HEK293 (cell line): ENCODE results near the gene FRMD4B.

Experiments used
- ATF2 ChIP-seq: fragments of 450-650 bp; formaldehyde crosslinking; IDR thresholded peaks from 2 replicates; pipeline ENCODE4 v1.5.1; 2016; ENCODE audit warnings: missing biosample characterization, missing genetic modification characterization, low read depth
- CTCF ChIP-seq: fragments of 450-650 bp; formaldehyde crosslinking; IDR thresholded peaks from 2 replicates; pipeline ENCODE4 v1.5.1; 2016; ENCODE audit warnings: missing biosample characterization, missing genetic modification characterization
- PRDM1 ChIP-seq: fragments of 450-650 bp; formaldehyde crosslinking; IDR thresholded peaks from 2 replicates; pipeline ENCODE4; 2016; ENCODE audit warnings: missing biosample characterization, missing genetic modification characterization
- RBAK ChIP-seq: fragments of 450-650 bp; formaldehyde crosslinking; IDR thresholded peaks from 2 replicates; pipeline ENCODE4 v1.5.1; 2016; ENCODE audit warnings: missing biosample characterization, missing genetic modification characterization
- REPIN1 ChIP-seq: fragments of 450-650 bp; formaldehyde crosslinking; IDR thresholded peaks from 2 replicates; pipeline ENCODE4 v1.5.1; 2017; ENCODE audit warnings: missing biosample characterization, missing genetic modification characterization, low read depth
- ZBTB1 ChIP-seq: fragments of 450-650 bp; formaldehyde crosslinking; IDR thresholded peaks from 2 replicates; pipeline ENCODE4 v1.5.1; 2016; ENCODE audit warnings: missing biosample characterization, missing genetic modification characterization
- ZNF121 ChIP-seq: fragments of 450-650 bp; formaldehyde crosslinking; IDR thresholded peaks from 2 replicates; pipeline ENCODE4 v1.5.1; 2016; ENCODE audit warnings: missing biosample characterization, missing genetic modification characterization
- ZNF184 ChIP-seq: fragments of 450-650 bp; IDR thresholded peaks from 2 replicates; pipeline ENCODE4 v1.5.1; 2018; ENCODE audit warnings: missing biosample characterization, mild to moderate bottlenecking, missing genetic modification characterization
- ZNF274 ChIP-seq, 2 experiments: fragments of 200-500 bp in 1 of 2; fragments of 450-650 bp in 1 of 2; sonication (Bioruptor generic) in 1 of 2; formaldehyde crosslinking in 1 of 2; IDR thresholded peaks; 2 replicates each; pipeline versions ENCODE4 v1.5.1 to v1.6.1; 2014 to 2016; ENCODE audit warnings: borderline replicate concordance in 1 of 2, inconsistent platforms in 1 of 2, low read length in 1 of 2, missing biosample characterization in 1 of 2, missing genetic modification characterization in 1 of 2
- ZNF362 ChIP-seq: fragments of 450-650 bp; formaldehyde crosslinking; IDR thresholded peaks from 2 replicates; pipeline ENCODE4 v1.5.1; 2016; ENCODE audit warnings: missing biosample characterization, missing genetic modification characterization
- ZNF555 ChIP-seq: fragments of 450-650 bp; formaldehyde crosslinking; conservative IDR thresholded peaks from 2 replicates; pipeline ENCODE4 v1.5.1; 2017; ENCODE audit warnings: missing biosample characterization, mild to moderate bottlenecking, missing genetic modification characterization, inconsistent platforms
- ZNF785 ChIP-seq: fragments of 450-650 bp; formaldehyde crosslinking; IDR thresholded peaks from 2 replicates; pipeline ENCODE4 v1.5.1; 2016; ENCODE audit warnings: missing biosample characterization, missing genetic modification characterization
- ZNF830 ChIP-seq: fragments of 450-650 bp; IDR thresholded peaks from 2 replicates; pipeline ENCODE4 v1.5.0; 2018; ENCODE audit warnings: missing biosample characterization, missing genetic modification characterization, low read depth, mild to moderate bottlenecking, moderate library complexity

GRCh38 chr3:69426967-69427304, 41.0 kb upstream of the FRMD4B start:
- TF ChIP-seq REPIN1, result no peak
- TF ChIP-seq ZNF830 (tag by site-specific recombination), result no peak
- TF ChIP-seq ZNF555 (tag by site-specific recombination), result no peak
- no peak for TF ChIP-seq ATF2 (tag by site-specific recombination)
- TF ChIP-seq ZNF785, result no peak
- TF ChIP-seq ZNF274 (IDR thresholded peaks at IDR 0.05; ENCODE audit: low read length), result no peak
- TF ChIP-seq ZNF274 (tag by site-specific recombination; IDR thresholded peaks at IDR 0.05; ENCODE audit: borderline replicate concordance), result no peak
- no peak for TF ChIP-seq CTCF (tag by site-specific recombination)
- TF ChIP-seq ZNF362 (tag by site-specific recombination), result no peak
- no peak for TF ChIP-seq ZNF184
- TF ChIP-seq ZBTB1 (tag by site-specific recombination), result no peak
- TF ChIP-seq PRDM1, result no peak
- TF ChIP-seq ZNF121 (tag by site-specific recombination), result no peak
- TF ChIP-seq RBAK (tag by site-specific recombination), result no peak
